CD14-positive monocyte (primary cell): ENCODE measurements around the gene ARV1. TPM values are rescaled to one million over a fixed set of nuclear protein-coding genes. Genes with fewer than 3 reads are reported as not detected.

Experiments used
- DNase-seq, 3 donors: peaks; one replicate each; pipeline ENCODE4 v3.0.0-alpha.2; 2011 to 2022
- H2AFZ ChIP-seq: 2 replicates; pipeline ENCODE4 v1.6.0; 2012; ENCODE audit warnings: mild to moderate bottlenecking, low read depth, low read length, inconsistent platforms; ENCODE audit not compliant: insufficient read depth, poor library complexity, severe bottlenecking
- H3K27ac ChIP-seq, 2 donors: 1 replicate in 1 of 2; 2 replicates in 1 of 2; pipeline ENCODE4 v1.5.1; 2012 to 2013; ENCODE audit warnings: low read length in 2 of 2, control low read depth in 1 of 2, inconsistent platforms in 1 of 2, low read depth in 1 of 2, mild to moderate bottlenecking in 1 of 2
- H3K27me3 ChIP-seq, 2 donors: one replicate each; pipeline versions ENCODE4 v1.6.0 to v1.6.1; 2011 to 2013; ENCODE audit warnings: low read length in 2 of 2; ENCODE audit not compliant: control insufficient read depth in 2 of 2, insufficient read depth in 2 of 2
- H3K36me3 ChIP-seq, 2 donors: replicated peaks in 1 of 2; 1 replicate in 1 of 2; 2 replicates in 1 of 2; pipeline versions ENCODE4 v1.5.1 to v1.6.1; 2012 to 2013; ENCODE audit warnings: low read length in 2 of 2, control low read depth in 1 of 2, inconsistent platforms in 1 of 2, mild to moderate bottlenecking in 1 of 2; ENCODE audit not compliant: insufficient read depth in 2 of 2, control insufficient read depth in 1 of 2
- H3K4me1 ChIP-seq, 2 donors: 1 replicate in 1 of 2; 2 replicates in 1 of 2; pipeline versions ENCODE4 v1.5.1 to v1.6.1; 2012 to 2013; ENCODE audit warnings: low read length in 2 of 2, control low read depth in 1 of 2, inconsistent platforms in 1 of 2, mild to moderate bottlenecking in 1 of 2, moderate library complexity in 1 of 2; ENCODE audit not compliant: insufficient read depth in 2 of 2, control insufficient read depth in 1 of 2
- H3K4me2 ChIP-seq: replicated peaks from 2 replicates; pipeline ENCODE3; 2012; ENCODE audit warnings: low read length, moderate library complexity, mild to moderate bottlenecking; ENCODE audit not compliant: poor library complexity, severe bottlenecking; ENCODE audit errors: extremely low read depth
- H3K4me3 ChIP-seq, 3 experiments: fragments of 200-600 bp in 1 of 3; sonication (generic) in 1 of 3; replicated peaks in 1 of 3; 1 replicate in 2 of 3; 2 replicates in 1 of 3; pipeline ENCODE4 v1.5.1; 2011 to 2013; ENCODE audit warnings: low read length in 3 of 3, mild to moderate bottlenecking in 3 of 3, control low read depth in 2 of 3, low read depth in 2 of 3, inconsistent platforms in 1 of 3, moderate library complexity in 1 of 3
- H3K79me2 ChIP-seq: 2 replicates; pipeline ENCODE4 v1.6.0; 2012; ENCODE audit warnings: mild to moderate bottlenecking, control low read depth, inconsistent platforms, low read length, moderate library complexity; ENCODE audit not compliant: insufficient read depth
- H3K9ac ChIP-seq: 2 replicates; pipeline ENCODE4 v1.6.0; 2017; ENCODE audit warnings: low read length, mild to moderate bottlenecking; ENCODE audit not compliant: insufficient read depth, poor library complexity, severe bottlenecking
- H3K9me3 ChIP-seq, 2 donors: replicated peaks in 1 of 2; 1 replicate in 1 of 2; 2 replicates in 1 of 2; pipeline versions ENCODE4 v1.5.1 to v1.6.1; 2012 to 2013; ENCODE audit warnings: low read length in 2 of 2, control low read depth in 1 of 2; ENCODE audit not compliant: control insufficient read depth in 1 of 2, insufficient read depth in 1 of 2
- H4K20me1 ChIP-seq: 2 replicates; pipeline ENCODE4 v1.6.0; 2012; ENCODE audit warnings: mild to moderate bottlenecking, low read length, control low read depth, moderate library complexity; ENCODE audit not compliant: insufficient read depth
- H3K27ac Mint-ChIP-seq, 7 donors: one replicate each; pipeline ENCODE4 v1.8.0; 2020; ENCODE audit warnings: mild to moderate bottlenecking in 7 of 7, mixed read lengths in 7 of 7, moderate library complexity in 6 of 7, inconsistent platforms in 2 of 7
- H3K27me3 Mint-ChIP-seq, 3 donors: one replicate each; pipeline ENCODE4 v1.8.0; 2021 to 2022; ENCODE audit warnings: low read depth in 3 of 3, mild to moderate bottlenecking in 3 of 3, mixed read lengths in 3 of 3, moderate library complexity in 3 of 3, inconsistent platforms in 1 of 3
- H3K36me3 Mint-ChIP-seq, 2 donors: one replicate each; pipeline ENCODE4 v1.8.0; 2020; ENCODE audit warnings: mixed read lengths in 2 of 2, inconsistent platforms in 1 of 2, mild to moderate bottlenecking in 1 of 2
- H3K4me1 Mint-ChIP-seq: one replicate; pipeline ENCODE4 v1.8.0; 2020; ENCODE audit warnings: mild to moderate bottlenecking, mixed read lengths
- H3K4me3 Mint-ChIP-seq, 2 donors: one replicate each; pipeline ENCODE4 v1.8.0; 2020; ENCODE audit warnings: mild to moderate bottlenecking in 2 of 2, mixed read lengths in 2 of 2, moderate library complexity in 1 of 2
- H3K9me3 Mint-ChIP-seq, 7 donors: one replicate each; pipeline ENCODE4 v1.8.0; 2020 to 2022; ENCODE audit warnings: mixed read lengths in 7 of 7, mild to moderate bottlenecking in 6 of 7, moderate library complexity in 6 of 7, inconsistent platforms in 2 of 7
- WGBS: methylation state at CpG from one replicate; pipeline ENCODE4 v1.1.5; 2013; ENCODE audit warnings: missing lambda C conversion rate; ENCODE audit not compliant: insufficient coverage; 5-methylcytosine and 5-hydroxymethylcytosine counted together
- intact Hi-C, 2 donors: fragments of 100-400 bp; cut with micrococcal nuclease; formaldehyde crosslinking; loops; one replicate each; pipeline versions ENCODE4 v1.15.0 to v1.15.1; 2023
- polyA plus RNA-seq, 3 donors: library from polyadenylated mRNA; depleted of rRNA in 1 of 3; unstranded in 2 of 3; stranded (reverse) in 1 of 3; fragments of 300-500 nt in 2 of 3; fragments of >200 nt in 1 of 3; fragmentation: Illumina TruSeq in 2 of 3; gene quantifications; 1 replicate in 2 of 3; 2 replicates in 1 of 3; pipeline ENCODE4 v1.2.3, GENCODE V29; 2012 to 2021
- TF ChIP-seq, protein P1 (sequence below): fragments of 200-600 bp; IDR thresholded peaks from one replicate; pipeline ENCODE4 v1.8.0; 2022; ENCODE audit warnings: antibody characterized with exemption, mild to moderate bottlenecking

Gene ARV1
- polyA plus RNA-seq, 3 donors: 7.7 to 19.2 (median 15.0) TPM

- H3K4me1 Mint-ChIP-seq: peaks cover 16% of the 10 kb centered on the region
Observed at GRCh38 chr1:230979389-230979716, 459 bp downstream of the ARV1 start.

DNA sequence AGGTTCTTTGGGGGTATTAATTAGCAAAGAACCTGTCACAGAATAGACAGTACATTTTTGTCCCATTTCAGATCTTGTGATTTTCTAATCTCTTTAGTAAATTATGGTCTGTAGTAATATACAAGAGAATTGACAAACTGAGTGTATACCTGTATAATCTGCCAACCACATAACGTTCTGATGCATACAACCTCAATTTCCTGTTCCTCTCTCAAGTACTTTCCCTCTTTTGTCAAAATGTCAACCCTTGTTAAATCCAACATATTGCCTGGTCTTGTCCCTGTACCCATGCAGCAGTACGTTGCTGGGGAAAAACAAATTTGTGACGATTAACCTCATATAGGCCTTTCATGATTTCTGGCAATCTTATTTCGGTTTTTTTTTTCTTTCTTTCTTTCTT, 1.1 kb downstream of the ARV1 start:
- Histone ChIP-seq H3K36me3 (peaks cover 0 to 25% of the 10 kb centered on the region in 2 donors), H3K4me1 (peaks cover 27 to 29% of the 10 kb centered on the region in 2 donors), H3K9ac (no peak overlapping the region), H2AFZ (peak overlapping the region; percentile 87), H3K4me3 (no peak overlapping the region), H3K27ac (no peak overlapping the region), H3K79me2 (peaks cover 48% of the 10 kb centered on the region), H4K20me1 (peaks cover 11% of the 10 kb centered on the region), H3K4me2 (peak overlapping the region; percentile 92), H3K9me3 (no peaks in the 10 kb centered on the region), H3K27me3 (no peaks in the 10 kb centered on the region)
- Mint-ChIP-seq H3K27me3 (peaks cover 0 to 2% (median 0%) of the 10 kb centered on the region in 3 donors), H3K4me3 (peak overlapping the region in 1 of 2 donors; percentile 98), H3K9me3 (no peaks in the 10 kb centered on the region), H3K4me1 (peaks cover 16% of the 10 kb centered on the region), H3K27ac (peak overlapping the region in 3 of 7 donors; percentile 28 to 50 (median 36)), H3K36me3 (peaks cover 15 to 19% of the 10 kb centered on the region in 2 donors)
- 100% methylated on average over 2 of the region's 4 CpGs for WGBS
- DNase-seq: no peak
- TF ChIP-seq, protein P1, sequence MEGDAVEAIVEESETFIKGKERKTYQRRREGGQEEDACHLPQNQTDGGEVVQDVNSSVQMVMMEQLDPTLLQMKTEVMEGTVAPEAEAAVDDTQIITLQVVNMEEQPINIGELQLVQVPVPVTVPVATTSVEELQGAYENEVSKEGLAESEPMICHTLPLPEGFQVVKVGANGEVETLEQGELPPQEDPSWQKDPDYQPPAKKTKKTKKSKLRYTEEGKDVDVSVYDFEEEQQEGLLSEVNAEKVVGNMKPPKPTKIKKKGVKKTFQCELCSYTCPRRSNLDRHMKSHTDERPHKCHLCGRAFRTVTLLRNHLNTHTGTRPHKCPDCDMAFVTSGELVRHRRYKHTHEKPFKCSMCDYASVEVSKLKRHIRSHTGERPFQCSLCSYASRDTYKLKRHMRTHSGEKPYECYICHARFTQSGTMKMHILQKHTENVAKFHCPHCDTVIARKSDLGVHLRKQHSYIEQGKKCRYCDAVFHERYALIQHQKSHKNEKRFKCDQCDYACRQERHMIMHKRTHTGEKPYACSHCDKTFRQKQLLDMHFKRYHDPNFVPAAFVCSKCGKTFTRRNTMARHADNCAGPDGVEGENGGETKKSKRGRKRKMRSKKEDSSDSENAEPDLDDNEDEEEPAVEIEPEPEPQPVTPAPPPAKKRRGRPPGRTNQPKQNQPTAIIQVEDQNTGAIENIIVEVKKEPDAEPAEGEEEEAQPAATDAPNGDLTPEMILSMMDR: no peak
- intact Hi-C loops: loop anchor here (5.0 to 10.0 kb wide), 4 partner anchors 63 to 357 kb away; partner anchors contain the start of genes C1orf198 (in 1 of the 2), EXOC8 (in 1 of the 2), FAM89A (in 1 of the 2) and SPRTN (in 1 of the 2)

More at GRCh38 chr1:230979389-230979716, 459 bp downstream of the ARV1 start:
- DNase-seq: no peak
- no peaks in the 10 kb centered on the region for H3K9me3 Mint-ChIP-seq
- Histone ChIP-seq H3K27me3 (no peaks in the 10 kb centered on the region), H3K4me2 (peak overlapping the region; percentile 92), H3K79me2 (peaks cover 53% of the 10 kb centered on the region), H2AFZ (peak overlapping the region; percentile 87), H3K4me3 (peak overlapping the region; percentile 60 to 81 (median 66)), H3K36me3 (peaks cover 0 to 25% of the 10 kb centered on the region in 2 donors), H3K4me1 (peaks cover 29 to 30% of the 10 kb centered on the region in 2 donors), H4K20me1 (peaks cover 12% of the 10 kb centered on the region), H3K9ac (peak overlapping the region; percentile 70), H3K27ac (peak overlapping the region; percentile 31 to 80), H3K9me3 (no peaks in the 10 kb centered on the region)
- H3K36me3 Mint-ChIP-seq: peaks cover 18 to 20% of the 10 kb centered on the region in 2 donors
- TF ChIP-seq, protein P1: no peak
- H3K27me3 Mint-ChIP-seq: peaks cover 0 to 2% (median 0%) of the 10 kb centered on the region in 3 donors
- peak overlapping the region; percentile 90 to 98 for H3K4me3 Mint-ChIP-seq
- H3K27ac Mint-ChIP-seq: peak overlapping the region; percentile 89 to 96 (median 94)
- 9% methylated on average over 6 of the region's 12 CpGs for WGBS
- intact Hi-C loops: loop anchor here (5.0 to 10.0 kb wide), 4 partner anchors 62 to 358 kb away; partner anchors contain the start of genes C1orf198 (in 1 of the 2), EXOC8 (in 1 of the 2), FAM89A (in 1 of the 2) and SPRTN (in 1 of the 2)
